ENCODE measurements around the gene PPP4R3A. TPM values are rescaled to one million over a fixed set of nuclear protein-coding genes. Genes with fewer than 3 reads are reported as not detected.

The PPP4R3A gene
- total RNA-seq, 2 experiments from 2014 or later, result 84.7 to 119 TPM

GRCh38 chr14:91482263-91483013 is 27.7 kb downstream of the PPP4R3A start:
- Histone ChIP-seq H3K36me3 (ENCODE audit: insufficient read depth, low read length) (peaks cover 97% of the 10 kb centered on the region), H3K4me1 (ENCODE audit: insufficient read depth, low read length, poor library complexity, severe bottlenecking) (peaks cover 24% of the 10 kb centered on the region), H3K79me2 (ENCODE audit: insufficient read depth, low read depth, low read length) (peaks cover 100% of the 10 kb centered on the region), H3K4me2 (ENCODE audit: low read length) (no peak overlapping the region), H3K9me3 (ENCODE audit: low read length) (no peaks in the 10 kb centered on the region), H4K20me1 (ENCODE audit: insufficient read depth, low read length) (peaks cover 31% of the 10 kb centered on the region; the same call in 1 of the 2 replicates), H3K9me2 (ENCODE audit: insufficient read depth, low read length) (no peaks in the 10 kb centered on the region), H3K27ac (ENCODE audit: low read depth, low read length, poor library complexity, severe bottlenecking) (no peak overlapping the region), H3K4me3 (ENCODE audit: low read depth, low read length, poor library complexity, severe bottlenecking) (no peak overlapping the region), H2AFZ (ENCODE audit: low read length) (no peak overlapping the region)
- no TSS peak for BruUV-seq (replicated peaks)
- DNase-seq (ENCODE audit: low spot score), result no peak
- ChIA-PET CTCF (ENCODE audit: unreplicated experiment) (no interaction called here), POLR2A (interaction anchor here (0.6 kb wide), 1 partner anchor 220 kb away, joined by 3 read pairs; no protein-coding TSS in a partner anchor)
- intact Hi-C loops (cut with micrococcal nuclease; ENCODE audit: unreplicated experiment), result no loop called here
- TF ChIP-seq CTCF (conservative IDR thresholded peaks at IDR 0.05; ENCODE audit: low read length) (no peak), EZH2phosphoT487 (IDR thresholded peaks at IDR 0.05; ENCODE audit: borderline replicate concordance, low read depth, low read length) (no peak)

GRCh38 chr14:91477388-91477787 is 32.7 kb downstream of the PPP4R3A start:
- intact Hi-C loops (cut with micrococcal nuclease; ENCODE audit: unreplicated experiment), result no loop called here
- POLR2A ChIA-PET, result interaction anchor here (0.5 to 1.8 kb wide), 4 partner anchors 12 to 532 kb away, joined by 4 to 6 read pairs (median 4); no protein-coding TSS in a partner anchor
- CTCF ChIA-PET (ENCODE audit: unreplicated experiment), result no interaction called here
- Histone ChIP-seq H3K4me1 (ENCODE audit: insufficient read depth, low read length, poor library complexity, severe bottlenecking) (peaks cover 24% of the 10 kb centered on the region), H3K79me2 (ENCODE audit: insufficient read depth, low read depth, low read length) (peaks cover 75% of the 10 kb centered on the region), H4K20me1 (ENCODE audit: insufficient read depth, low read length) (peaks cover 16% of the 10 kb centered on the region; the same call in 1 of the 2 replicates), H3K27ac (ENCODE audit: low read depth, low read length, poor library complexity, severe bottlenecking) (peak overlapping the region; percentile 11), H3K9me3 (ENCODE audit: low read length) (no peaks in the 10 kb centered on the region), H2AFZ (ENCODE audit: low read length) (no peak overlapping the region), H3K36me3 (ENCODE audit: insufficient read depth, low read length) (peaks cover 99% of the 10 kb centered on the region), H3K4me3 (ENCODE audit: low read depth, low read length, poor library complexity, severe bottlenecking) (no peak overlapping the region), H3K9me2 (ENCODE audit: insufficient read depth, low read length) (no peaks in the 10 kb centered on the region), H3K4me2 (ENCODE audit: low read length) (peak overlapping the region; percentile 23)
- BruUV-seq (replicated peaks), result no TSS peak
- no peak for TF ChIP-seq CTCF (conservative IDR thresholded peaks at IDR 0.05; ENCODE audit: low read length)
- TF ChIP-seq EZH2phosphoT487 (IDR thresholded peaks at IDR 0.05; ENCODE audit: borderline replicate concordance, low read depth, low read length), result no peak
- no peak for DNase-seq (ENCODE audit: low spot score)

DNA sequence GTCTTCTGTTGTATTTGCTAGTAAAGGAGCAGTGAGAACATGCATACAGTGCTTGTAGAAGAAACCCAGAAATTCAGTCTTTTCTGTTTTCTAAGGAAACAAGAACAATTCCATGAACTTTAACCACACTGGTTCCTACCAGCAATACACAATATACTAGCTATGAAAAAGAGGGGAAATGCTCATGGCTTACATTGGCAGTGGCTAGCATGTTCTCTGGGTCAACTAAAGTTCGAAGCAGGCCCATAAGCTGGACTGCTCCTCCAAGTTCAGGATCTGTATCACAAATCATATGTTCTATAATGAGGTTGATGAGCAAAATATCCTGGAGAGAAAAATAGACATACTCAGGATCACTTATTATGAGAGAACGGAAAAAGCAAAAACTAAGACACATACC is 37.1 kb downstream of the PPP4R3A start:
- no TSS peak for BruUV-seq (replicated peaks)
- H4K20me1 ChIP-seq (ENCODE audit: insufficient read depth, low read length), result peaks cover 8% of the 10 kb centered on the region; the same call in 1 of the 2 replicates
- H3K4me3 ChIP-seq (ENCODE audit: low read depth, low read length, poor library complexity, severe bottlenecking), result no peak overlapping the region
- DNase-seq (ENCODE audit: low spot score), result no peak
- TF ChIP-seq EZH2phosphoT487 (IDR thresholded peaks at IDR 0.05; ENCODE audit: borderline replicate concordance, low read depth, low read length), result no peak
- no peaks in the 10 kb centered on the region for H3K9me2 ChIP-seq (ENCODE audit: insufficient read depth, low read length)
- H3K36me3 ChIP-seq (ENCODE audit: insufficient read depth, low read length), result peaks cover 99% of the 10 kb centered on the region
- H3K4me2 ChIP-seq (ENCODE audit: low read length), result no peak overlapping the region
- H3K4me1 ChIP-seq (ENCODE audit: insufficient read depth, low read length, poor library complexity, severe bottlenecking), result peaks cover 12% of the 10 kb centered on the region
- ChIA-PET CTCF (ENCODE audit: unreplicated experiment) (no interaction called here), POLR2A (no interaction called here)
- peaks cover 37% of the 10 kb centered on the region for H3K79me2 ChIP-seq (ENCODE audit: insufficient read depth, low read depth, low read length)
- no peaks in the 10 kb centered on the region for H3K9me3 ChIP-seq (ENCODE audit: low read length)
- H2AFZ ChIP-seq (ENCODE audit: low read length), result no peak overlapping the region
- no peak overlapping the region for H3K27ac ChIP-seq (ENCODE audit: low read depth, low read length, poor library complexity, severe bottlenecking)
- intact Hi-C loops (cut with micrococcal nuclease; ENCODE audit: unreplicated experiment), result no loop called here

Data from OCI-LY7 (cell line).